Panc1 (cell line): ENCODE measurements around the gene RAB15. TPM values are rescaled to one million over a fixed set of nuclear protein-coding genes. Genes with fewer than 3 reads are reported as not detected.

ENCODE experiments used
- ATAC-seq: fragments of 200-7000 bp; cut with Tn5 transposase; 2 replicates; pipeline ENCODE4 v1.9.1; 2020; ENCODE audit warnings: mild to moderate bottlenecking, moderate library complexity
- BruUV-seq: library from RNA; stranded (reverse); fragments of 400-500 nt; replicated peaks from 2 replicates; lab custom pipeline; 2021; lab: Mats Ljungman, UMichigan
- CTCF ChIA-PET: fragments of 300-600 bp; sonication (Branson Sonifier 250); formaldehyde crosslinking; loops from one replicate; lab custom pipeline; 2022; ENCODE audit warnings: antibody characterized with exemption; lab: Charles Lee
- POLR2A ChIA-PET: fragments of 300-600 bp; sonication (Branson Sonifier 250); formaldehyde crosslinking; loops from one replicate; lab custom pipeline; 2022; ENCODE audit warnings: antibody characterized with exemption; lab: Charles Lee
- DNase-seq: peaks from one replicate; pipeline ENCODE4 v3.0.0-alpha.2; 2010; ENCODE audit warnings: low read depth, low spot score
- H3K27ac ChIP-seq: 2 replicates; pipeline ENCODE4 v1.5.1; 2011; ENCODE audit warnings: mild to moderate bottlenecking, low read length, inconsistent platforms
- H3K27me3 ChIP-seq: fragments of 200-500 bp; sonication (Bioruptor generic); 2 replicates; pipeline ENCODE4 v1.6.0; 2014; ENCODE audit warnings: low read length, inconsistent platforms; ENCODE audit not compliant: control insufficient read depth, insufficient read depth
- H3K36me3 ChIP-seq: fragments of 200-500 bp; sonication (Bioruptor generic); 2 replicates; pipeline ENCODE4 v1.5.1; 2014; ENCODE audit warnings: inconsistent platforms, mild to moderate bottlenecking, low read length, moderate library complexity; ENCODE audit not compliant: control insufficient read depth, insufficient read depth
- H3K4me1 ChIP-seq: 2 replicates; pipeline ENCODE4 v1.5.1; 2011; ENCODE audit warnings: inconsistent platforms, mild to moderate bottlenecking, low read length, moderate library complexity; ENCODE audit not compliant: control insufficient read depth, insufficient read depth
- H3K4me3 ChIP-seq, 2 experiments: 2 replicates each; pipeline ENCODE4 v1.5.1; 2011 to 2012; ENCODE audit warnings: low read depth in 2 of 2, low read length in 2 of 2, mild to moderate bottlenecking in 2 of 2, inconsistent platforms in 1 of 2, moderate library complexity in 1 of 2
- H3K9me3 ChIP-seq: fragments of 200-500 bp; sonication (Bioruptor generic); 2 replicates; pipeline ENCODE4 v1.5.1; 2014; ENCODE audit warnings: low read depth, mild to moderate bottlenecking, inconsistent platforms, low read length, moderate library complexity; ENCODE audit not compliant: control insufficient read depth, insufficient read depth
- POLR2AphosphoS5 ChIP-seq: IDR thresholded peaks from 2 replicates; pipeline ENCODE4 v1.6.1; 2012; ENCODE audit warnings: mild to moderate bottlenecking, low read depth, low read length, moderate library complexity
- SIN3A ChIP-seq: IDR thresholded peaks from 2 replicates; pipeline ENCODE4 v1.6.1; 2012; ENCODE audit warnings: low read depth, mild to moderate bottlenecking, low read length, moderate library complexity, borderline replicate concordance; ENCODE audit not compliant: insufficient read depth
- TCF7L2 ChIP-seq: IDR thresholded peaks from 2 replicates; pipeline ENCODE4 v1.6.1; 2011; ENCODE audit warnings: mild to moderate bottlenecking, low read depth, low read length, inconsistent platforms
- in situ Hi-C: cut with HindIII; loops from 2 replicates; pipeline ENCODE4 v1.10.0; 2016; ENCODE audit warnings: low sequenced_read_pairs, low pct_unique_long_range_greater_than_20kb
- intact Hi-C: fragments of 100-400 bp; cut with micrococcal nuclease; formaldehyde crosslinking; loops from one replicate; pipeline ENCODE4 v1.10.0; 2022; ENCODE audit not compliant: unreplicated experiment
- total RNA-seq: library from RNA; stranded (reverse); gene quantifications from one replicate; pipeline ENCODE4 v1.2.1, GENCODE V29; 2021; ENCODE audit not compliant: unreplicated experiment
- TF ChIP-seq, protein P1 (sequence below), 2 experiments: IDR thresholded peaks; 2 replicates each; pipeline ENCODE4 v1.6.1; 2011 to 2012; ENCODE audit warnings: low read depth in 2 of 2, control low read depth in 1 of 2, low read length in 1 of 2, mild to moderate bottlenecking in 1 of 2, moderate library complexity in 1 of 2; ENCODE audit not compliant: insufficient read depth in 1 of 2
- TF ChIP-seq, protein P2 (sequence below): fragments of 450-650 bp; IDR thresholded peaks from 2 replicates; pipeline ENCODE4 v1.5.1; 2017; ENCODE audit warnings: mild to moderate bottlenecking

The RAB15 gene
- total RNA-seq, 1 experiment from 2014 or later, result 6.0 TPM

DNA sequence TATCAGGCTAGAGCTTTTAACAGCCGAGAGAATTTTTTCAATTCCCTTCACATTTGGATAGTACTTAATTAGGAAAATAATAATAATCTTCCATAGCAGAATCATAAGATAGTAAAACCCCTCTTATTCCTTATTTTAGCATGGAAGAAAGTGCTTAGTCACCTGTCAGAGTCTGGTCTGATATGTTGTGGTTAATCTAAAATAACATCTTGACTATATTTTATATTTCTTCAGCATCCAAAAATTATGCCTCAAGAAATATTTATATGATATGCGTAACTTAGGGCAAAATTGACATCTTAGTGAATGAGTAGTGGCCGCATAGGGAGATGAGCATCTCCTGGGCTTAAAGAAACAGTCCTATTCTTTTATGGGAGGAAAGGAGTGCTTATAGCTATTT lies 45.1 kb downstream of the RAB15 start:
- ATAC-seq (no peak), DNase-seq (no peak)
- Histone ChIP-seq H3K27ac (no peak overlapping the region), H3K4me1 (no peaks in the 10 kb centered on the region), H3K36me3 (peaks cover 23% of the 10 kb centered on the region), H3K9me3 (no peaks in the 10 kb centered on the region), H3K27me3 (no peaks in the 10 kb centered on the region), H3K4me3 (no peak overlapping the region)
- ChIA-PET POLR2A (interaction anchor here (0.7 kb wide), 1 partner anchor 113 kb away, joined by 8 read pairs; no protein-coding TSS in a partner anchor), CTCF (no interaction called here)
- intact Hi-C loops, result no loop called here
- no TSS peak for BruUV-seq
- in situ Hi-C loops, result no loop called here
- TF ChIP-seq, protein P1, sequence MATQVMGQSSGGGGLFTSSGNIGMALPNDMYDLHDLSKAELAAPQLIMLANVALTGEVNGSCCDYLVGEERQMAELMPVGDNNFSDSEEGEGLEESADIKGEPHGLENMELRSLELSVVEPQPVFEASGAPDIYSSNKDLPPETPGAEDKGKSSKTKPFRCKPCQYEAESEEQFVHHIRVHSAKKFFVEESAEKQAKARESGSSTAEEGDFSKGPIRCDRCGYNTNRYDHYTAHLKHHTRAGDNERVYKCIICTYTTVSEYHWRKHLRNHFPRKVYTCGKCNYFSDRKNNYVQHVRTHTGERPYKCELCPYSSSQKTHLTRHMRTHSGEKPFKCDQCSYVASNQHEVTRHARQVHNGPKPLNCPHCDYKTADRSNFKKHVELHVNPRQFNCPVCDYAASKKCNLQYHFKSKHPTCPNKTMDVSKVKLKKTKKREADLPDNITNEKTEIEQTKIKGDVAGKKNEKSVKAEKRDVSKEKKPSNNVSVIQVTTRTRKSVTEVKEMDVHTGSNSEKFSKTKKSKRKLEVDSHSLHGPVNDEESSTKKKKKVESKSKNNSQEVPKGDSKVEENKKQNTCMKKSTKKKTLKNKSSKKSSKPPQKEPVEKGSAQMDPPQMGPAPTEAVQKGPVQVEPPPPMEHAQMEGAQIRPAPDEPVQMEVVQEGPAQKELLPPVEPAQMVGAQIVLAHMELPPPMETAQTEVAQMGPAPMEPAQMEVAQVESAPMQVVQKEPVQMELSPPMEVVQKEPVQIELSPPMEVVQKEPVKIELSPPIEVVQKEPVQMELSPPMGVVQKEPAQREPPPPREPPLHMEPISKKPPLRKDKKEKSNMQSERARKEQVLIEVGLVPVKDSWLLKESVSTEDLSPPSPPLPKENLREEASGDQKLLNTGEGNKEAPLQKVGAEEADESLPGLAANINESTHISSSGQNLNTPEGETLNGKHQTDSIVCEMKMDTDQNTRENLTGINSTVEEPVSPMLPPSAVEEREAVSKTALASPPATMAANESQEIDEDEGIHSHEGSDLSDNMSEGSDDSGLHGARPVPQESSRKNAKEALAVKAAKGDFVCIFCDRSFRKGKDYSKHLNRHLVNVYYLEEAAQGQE (IDR thresholded peaks at IDR 0.05; ENCODE audit: insufficient read depth in 1 of 2, low read depth in 2 of 2, low read length in 1 of 2), result no peak
- TF ChIP-seq POLR2AphosphoS5, result no peak
- TF ChIP-seq, protein P2, sequence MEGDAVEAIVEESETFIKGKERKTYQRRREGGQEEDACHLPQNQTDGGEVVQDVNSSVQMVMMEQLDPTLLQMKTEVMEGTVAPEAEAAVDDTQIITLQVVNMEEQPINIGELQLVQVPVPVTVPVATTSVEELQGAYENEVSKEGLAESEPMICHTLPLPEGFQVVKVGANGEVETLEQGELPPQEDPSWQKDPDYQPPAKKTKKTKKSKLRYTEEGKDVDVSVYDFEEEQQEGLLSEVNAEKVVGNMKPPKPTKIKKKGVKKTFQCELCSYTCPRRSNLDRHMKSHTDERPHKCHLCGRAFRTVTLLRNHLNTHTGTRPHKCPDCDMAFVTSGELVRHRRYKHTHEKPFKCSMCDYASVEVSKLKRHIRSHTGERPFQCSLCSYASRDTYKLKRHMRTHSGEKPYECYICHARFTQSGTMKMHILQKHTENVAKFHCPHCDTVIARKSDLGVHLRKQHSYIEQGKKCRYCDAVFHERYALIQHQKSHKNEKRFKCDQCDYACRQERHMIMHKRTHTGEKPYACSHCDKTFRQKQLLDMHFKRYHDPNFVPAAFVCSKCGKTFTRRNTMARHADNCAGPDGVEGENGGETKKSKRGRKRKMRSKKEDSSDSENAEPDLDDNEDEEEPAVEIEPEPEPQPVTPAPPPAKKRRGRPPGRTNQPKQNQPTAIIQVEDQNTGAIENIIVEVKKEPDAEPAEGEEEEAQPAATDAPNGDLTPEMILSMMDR, result no peak

DNA sequence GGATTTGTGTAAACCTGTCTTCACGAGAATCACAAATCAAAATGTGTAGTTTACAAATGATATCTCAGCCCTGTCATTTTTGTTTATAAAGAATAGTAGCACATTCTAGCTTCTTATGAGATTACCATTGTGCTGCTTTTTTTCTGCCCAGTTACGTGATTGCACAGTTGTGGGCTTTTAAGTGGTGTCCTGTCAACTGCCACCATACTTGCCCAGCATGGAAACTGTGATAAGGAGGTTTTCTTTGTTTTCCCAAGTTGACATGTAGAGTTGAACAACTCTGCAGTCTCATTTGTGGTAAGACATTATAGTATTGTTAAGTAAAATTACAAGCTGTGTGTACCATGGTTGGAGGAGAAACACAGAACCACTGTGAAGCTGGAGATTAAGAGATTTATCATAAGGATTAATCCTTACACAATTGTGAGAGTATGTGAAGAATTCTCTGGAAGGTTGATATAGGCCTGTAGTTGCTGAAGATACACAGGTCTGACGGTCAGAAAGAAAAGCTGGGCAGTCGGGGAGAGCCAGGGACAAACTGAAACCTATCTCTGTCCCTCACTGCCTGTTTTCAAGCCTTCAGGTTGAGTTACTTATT lies 45.6 kb downstream of the RAB15 start:
- H3K9me3 ChIP-seq, result no peaks in the 10 kb centered on the region
- ATAC-seq, result no peak
- CTCF ChIA-PET, result no interaction called here
- H3K4me1 ChIP-seq, result no peaks in the 10 kb centered on the region
- H3K4me3 ChIP-seq, result no peak overlapping the region
- no peak for DNase-seq
- H3K36me3 ChIP-seq, result peaks cover 18% of the 10 kb centered on the region
- BruUV-seq, result no TSS peak
- TF ChIP-seq SIN3A (no peak), TCF7L2 (no peak), POLR2AphosphoS5 (no peak)
- TF ChIP-seq, protein P2, result no peak
- TF ChIP-seq, protein P1 (IDR thresholded peaks at IDR 0.05; ENCODE audit: insufficient read depth in 1 of 2, low read depth in 2 of 2, low read length in 1 of 2), result no peak
- POLR2A ChIA-PET, result no interaction called here
- intact Hi-C loops, result no loop called here
- no peak overlapping the region for H3K27ac ChIP-seq
- no peaks in the 10 kb centered on the region for H3K27me3 ChIP-seq
- in situ Hi-C loops, result no loop called here
